ENCODE measurements around the gene GNAS. TPM values are rescaled to one million over a fixed set of nuclear protein-coding genes. Genes with fewer than 3 reads are reported as not detected.

GNAS gene
- total and polyA plus RNA-seq, 10 of the 15 experiments (the other 5 are each of a cell fraction or from before 2014, with no cell fraction given), result 209 to 950 (median 394) TPM

DNA sequence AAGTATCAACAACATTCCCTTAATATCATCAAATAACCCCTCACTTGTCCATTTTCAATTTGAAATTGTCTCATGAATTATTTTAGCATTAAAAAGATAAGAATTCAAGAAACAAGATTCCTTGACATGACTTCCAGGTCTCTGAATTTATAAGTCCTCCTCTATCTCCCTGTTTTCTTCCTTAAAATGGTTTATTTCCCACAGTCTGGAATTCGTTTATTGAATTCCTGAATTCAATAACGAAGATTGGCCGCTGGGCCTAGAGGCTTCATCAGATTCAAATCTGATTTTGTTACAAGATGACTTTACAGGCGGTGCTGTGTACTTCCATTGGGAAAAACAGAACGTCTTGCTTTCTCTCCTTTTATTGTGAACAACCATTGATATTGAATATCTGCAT, 79.7 kb downstream of the GNAS start:
- SMC1A ChIA-PET (ENCODE audit: uncharacterized antibody, unreplicated experiment), result no interaction called here
- no peak for TF ChIP-seq ESRRA (IDR thresholded peaks at IDR 0.05; ENCODE audit: low read length)
- TF ChIP-seq HCFC1 (IDR thresholded peaks at IDR 0.05; ENCODE audit: low read length), result no peak
- no peak for TF ChIP-seq BHLHE40 (IDR thresholded peaks at IDR 0.05; ENCODE audit: borderline replicate concordance in 1 of 2, low read depth in 2 of 2, low read length in 1 of 2)
- no peak for TF ChIP-seq NFXL1 (IDR thresholded peaks at IDR 0.05; ENCODE audit: borderline replicate concordance)
- TF ChIP-seq, protein P1, sequence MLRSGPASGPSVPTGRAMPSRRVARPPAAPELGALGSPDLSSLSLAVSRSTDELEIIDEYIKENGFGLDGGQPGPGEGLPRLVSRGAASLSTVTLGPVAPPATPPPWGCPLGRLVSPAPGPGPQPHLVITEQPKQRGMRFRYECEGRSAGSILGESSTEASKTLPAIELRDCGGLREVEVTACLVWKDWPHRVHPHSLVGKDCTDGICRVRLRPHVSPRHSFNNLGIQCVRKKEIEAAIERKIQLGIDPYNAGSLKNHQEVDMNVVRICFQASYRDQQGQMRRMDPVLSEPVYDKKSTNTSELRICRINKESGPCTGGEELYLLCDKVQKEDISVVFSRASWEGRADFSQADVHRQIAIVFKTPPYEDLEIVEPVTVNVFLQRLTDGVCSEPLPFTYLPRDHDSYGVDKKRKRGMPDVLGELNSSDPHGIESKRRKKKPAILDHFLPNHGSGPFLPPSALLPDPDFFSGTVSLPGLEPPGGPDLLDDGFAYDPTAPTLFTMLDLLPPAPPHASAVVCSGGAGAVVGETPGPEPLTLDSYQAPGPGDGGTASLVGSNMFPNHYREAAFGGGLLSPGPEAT (IDR thresholded peaks at IDR 0.05; ENCODE audit: low read depth), result no peak
- no peak for TF ChIP-seq NRF1 (conservative IDR thresholded peaks at IDR 0.05; ENCODE audit: low read depth, low read length)
- no peak for TF ChIP-seq JUND (IDR thresholded peaks at IDR 0.05; ENCODE audit: low read depth, low read length)
- no peak for TF ChIP-seq NFIC (IDR thresholded peaks at IDR 0.05; ENCODE audit: low read depth, low read length)
- no peak for TF ChIP-seq MEF2B (IDR thresholded peaks at IDR 0.05; ENCODE audit: partially characterized antibody, poor library complexity, severe bottlenecking)
- TF ChIP-seq, protein P2, sequence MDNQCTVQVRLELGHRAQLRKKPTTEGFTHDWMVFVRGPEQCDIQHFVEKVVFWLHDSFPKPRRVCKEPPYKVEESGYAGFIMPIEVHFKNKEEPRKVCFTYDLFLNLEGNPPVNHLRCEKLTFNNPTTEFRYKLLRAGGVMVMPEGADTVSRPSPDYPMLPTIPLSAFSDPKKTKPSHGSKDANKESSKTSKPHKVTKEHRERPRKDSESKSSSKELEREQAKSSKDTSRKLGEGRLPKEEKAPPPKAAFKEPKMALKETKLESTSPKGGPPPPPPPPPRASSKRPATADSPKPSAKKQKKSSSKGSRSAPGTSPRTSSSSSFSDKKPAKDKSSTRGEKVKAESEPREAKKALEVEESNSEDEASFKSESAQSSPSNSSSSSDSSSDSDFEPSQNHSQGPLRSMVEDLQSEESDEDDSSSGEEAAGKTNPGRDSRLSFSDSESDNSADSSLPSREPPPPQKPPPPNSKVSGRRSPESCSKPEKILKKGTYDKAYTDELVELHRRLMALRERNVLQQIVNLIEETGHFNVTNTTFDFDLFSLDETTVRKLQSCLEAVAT (IDR thresholded peaks at IDR 0.05), result no peak
- TF ChIP-seq HDAC6 (IDR thresholded peaks at IDR 0.05; ENCODE audit: unreplicated experiment), result no peak
- TF ChIP-seq PAX8 (IDR thresholded peaks at IDR 0.05), result no peak

More for the DNA sequence above, 79.7 kb downstream of the GNAS start:
- H3K4me1 ChIP-seq (ENCODE audit: control insufficient read depth, insufficient read depth, low read length), result no peaks in the 10 kb centered on the region
- H3K4me2 ChIP-seq (ENCODE audit: control insufficient read depth, insufficient read depth), result no peak overlapping the region
- ChIA-PET POLR2A (no interaction called here), RAD21 (ENCODE audit: unreplicated experiment) (no interaction called here), CTCF (no interaction called here)
- in situ Hi-C loops (cut with MboI) (no loop called here), intact Hi-C loops (cut with micrococcal nuclease; ENCODE audit: unreplicated experiment) (no loop called here)
- H4K20me1 ChIP-seq (ENCODE audit: control insufficient read depth, insufficient read depth), result no peaks in the 10 kb centered on the region
- no peak overlapping the region for H3K4me3 ChIP-seq
- H3K9ac ChIP-seq (ENCODE audit: control insufficient read depth, insufficient read depth, low read length), result no peak overlapping the region
- WGBS (ENCODE audit: insufficient coverage, insufficient replicate concordance, low lambda C conversion rate, missing lambda C conversion rate), result 39% methylated on average over 5 of the region's 5 CpGs
- no peak overlapping the region for H3K27ac ChIP-seq (ENCODE audit: control insufficient read depth, insufficient read depth)
- H3K9me3 ChIP-seq (replicated peaks; ENCODE audit: control insufficient read depth, insufficient read depth, low read length), result no peaks in the 10 kb centered on the region; the same call in 2 of the 3 replicates
- BruUV-seq (replicated peaks), result no TSS peak
- H3K27me3 ChIP-seq (replicated peaks in 1 of 2; ENCODE audit: control insufficient read depth in 2 of 2, insufficient read depth in 2 of 2, low read length in 1 of 2), result no peaks in the 10 kb centered on the region
- no peaks in the 10 kb centered on the region for H3K36me3 ChIP-seq (ENCODE audit: control insufficient read depth in 2 of 2, insufficient read depth in 2 of 2, low read length in 1 of 2)
- no peak for ATAC-seq
- no peak overlapping the region for H2AFZ ChIP-seq (ENCODE audit: control insufficient read depth, low read depth, low read length)
- DNase-seq (ENCODE audit: low read depth, low spot score), result no peak
- H3K79me2 ChIP-seq (ENCODE audit: control insufficient read depth, insufficient read depth, low read length), result no peaks in the 10 kb centered on the region
- no peak for FAIRE-seq
